ENCODE measurements around the gene ADAM15.

The ADAM15 gene

GRCh38 chr1:155044812-155045657, 6.1 kb upstream of the ADAM15 start:
- peak; percentile 81 for DNase-seq (ENCODE audit: extremely low spot score)
- peak; percentile 67 for TF ChIP-seq CTCF (IDR thresholded peaks at IDR 0.05; ENCODE audit: control extremely low read depth, extremely low read depth, low read depth, missing control alignments)
- ChIA-PET POLR2A (interaction anchor here (0.6 kb wide), 1 partner anchor 32 kb away, joined by 3 read pairs; no protein-coding TSS in a partner anchor), CTCF (interaction anchor here (1.1 to 20.4 kb wide), 17 partner anchors 9 to 485 kb away, joined by 3 to 285 read pairs (median 5); partner anchors contain the start of genes DCST1, DCST2, EFNA3 and EFNA4)

DNA sequence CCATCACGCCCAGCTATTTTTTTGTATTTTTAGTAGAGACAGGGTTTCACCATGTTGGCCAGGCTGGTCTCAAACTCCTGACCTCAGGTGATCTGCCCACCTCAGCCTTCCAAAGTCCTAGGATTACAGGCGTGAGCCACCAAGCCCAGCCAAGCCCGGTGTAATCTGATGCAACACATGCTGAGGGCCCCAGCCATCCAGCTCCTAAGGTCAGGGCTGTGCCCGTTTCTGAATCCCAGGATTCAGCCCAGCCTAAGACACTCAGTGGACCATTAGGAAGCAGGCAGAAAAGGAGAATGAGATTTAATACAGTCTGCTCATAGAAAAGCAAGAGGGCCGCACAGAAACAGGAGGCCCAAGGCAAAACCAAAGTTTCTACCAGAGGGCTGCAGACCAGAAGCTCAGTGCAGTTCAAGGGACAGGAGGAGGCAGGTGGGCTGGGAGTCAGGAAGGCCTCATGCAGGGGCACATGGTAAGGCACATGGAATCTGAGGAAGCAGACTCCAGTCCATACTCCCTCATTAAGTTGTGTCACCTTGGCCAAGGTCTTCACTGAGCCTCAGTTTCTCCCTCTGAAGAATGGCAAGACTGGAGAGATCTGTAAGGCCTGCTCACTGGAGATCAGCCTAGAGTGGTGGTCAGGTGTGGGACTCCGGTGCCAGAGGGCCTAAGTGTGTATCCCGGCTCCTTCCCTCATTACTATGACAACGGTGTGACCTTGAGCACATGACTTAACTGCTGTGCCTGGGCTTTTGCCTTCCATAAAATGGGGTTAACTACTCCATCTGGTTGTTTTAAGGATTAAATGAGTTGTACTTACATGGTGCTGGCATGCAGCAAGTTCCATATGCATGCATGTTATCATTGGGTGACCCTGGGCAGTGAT, 2.4 kb upstream of the ADAM15 start:
- POLR2A ChIA-PET = no interaction called here
- CTCF ChIA-PET = interaction anchor here (0.7 to 20.4 kb wide), 10 partner anchors 8 to 489 kb away, joined by 3 to 285 read pairs (median 6); partner anchors contain the start of genes EFNA4 and KRTCAP2
- TF ChIP-seq CTCF (IDR thresholded peaks at IDR 0.05; ENCODE audit: control extremely low read depth, extremely low read depth, low read depth, missing control alignments) = no peak

GRCh38 chr1:155049651-155050559, 1.2 kb upstream of the ADAM15 start:
- ChIA-PET POLR2A (no interaction called here), CTCF (interaction anchor here (1.0 to 20.4 kb wide), 14 partner anchors 9 to 497 kb away, joined by 3 to 285 read pairs (median 5); partner anchors contain the start of genes EFNA4, KRTCAP2, PMVK and SHC1)
- DNase-seq (ENCODE audit: extremely low spot score) = no peak
- no peak for TF ChIP-seq CTCF (IDR thresholded peaks at IDR 0.05; ENCODE audit: control extremely low read depth, extremely low read depth, low read depth, missing control alignments)

More for the DNA sequence above, 2.4 kb upstream of the ADAM15 start:
- no peak for DNase-seq (ENCODE audit: extremely low spot score)

DNA sequence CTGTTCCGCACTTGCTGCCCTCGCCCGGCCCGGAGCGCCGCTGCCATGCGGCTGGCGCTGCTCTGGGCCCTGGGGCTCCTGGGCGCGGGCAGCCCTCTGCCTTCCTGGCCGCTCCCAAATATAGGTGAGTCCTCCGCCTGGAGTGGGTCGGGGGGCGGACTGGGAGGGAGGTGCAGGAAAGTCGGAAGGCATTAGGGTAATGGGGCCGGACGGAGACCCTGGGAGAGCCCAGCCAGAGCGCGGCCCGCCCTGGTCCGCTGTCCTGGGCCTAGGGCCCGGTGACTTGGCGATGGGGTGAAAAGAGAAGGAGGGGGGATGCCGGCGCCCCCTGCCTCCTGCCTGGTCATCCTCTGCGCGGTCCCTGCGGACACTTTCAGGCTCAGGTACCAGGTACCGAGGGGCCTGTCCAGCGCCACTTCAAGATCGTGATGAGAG, 243 bp downstream of the ADAM15 start:
- POLR2A ChIA-PET = interaction anchor here (0.7 to 0.8 kb wide), 4 partner anchors 12 to 1786 kb away, joined by 3 to 5 read pairs (median 4); no protein-coding TSS in a partner anchor

More for the DNA sequence above, 243 bp downstream of the ADAM15 start:
- TF ChIP-seq CTCF (IDR thresholded peaks at IDR 0.05; ENCODE audit: control extremely low read depth, extremely low read depth, low read depth, missing control alignments) = no peak
- DNase-seq (ENCODE audit: extremely low spot score) = no peak
- CTCF ChIA-PET = interaction anchor here (0.8 to 20.4 kb wide), 31 partner anchors 9 to 565 kb away, joined by 3 to 285 read pairs (median 5); partner anchors contain the start of genes DCST1, DCST2, EFNA3 and EFNA4
